Measurements from ENCODE around the gene RGS8.

DNA sequence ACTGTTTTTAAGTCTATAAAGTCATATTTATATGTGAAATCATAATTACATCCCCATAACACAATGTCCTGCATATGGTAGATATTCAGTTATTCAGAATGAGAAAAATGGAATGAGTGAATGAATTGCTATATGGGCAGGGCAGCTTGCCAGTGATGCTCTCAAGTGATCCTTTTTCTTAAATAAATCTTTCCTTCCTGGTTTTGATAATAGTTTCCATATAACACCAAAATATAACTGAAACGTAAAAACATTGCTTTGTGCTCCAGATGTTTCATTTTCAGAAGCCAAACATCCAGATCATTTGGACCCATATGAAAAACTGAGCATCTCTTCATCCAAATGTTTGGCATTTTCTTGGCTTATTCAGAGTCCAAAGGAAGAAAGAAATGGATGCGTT, 30.2 kb upstream of the RGS8 start:
- TF ChIP-seq, protein P1, sequence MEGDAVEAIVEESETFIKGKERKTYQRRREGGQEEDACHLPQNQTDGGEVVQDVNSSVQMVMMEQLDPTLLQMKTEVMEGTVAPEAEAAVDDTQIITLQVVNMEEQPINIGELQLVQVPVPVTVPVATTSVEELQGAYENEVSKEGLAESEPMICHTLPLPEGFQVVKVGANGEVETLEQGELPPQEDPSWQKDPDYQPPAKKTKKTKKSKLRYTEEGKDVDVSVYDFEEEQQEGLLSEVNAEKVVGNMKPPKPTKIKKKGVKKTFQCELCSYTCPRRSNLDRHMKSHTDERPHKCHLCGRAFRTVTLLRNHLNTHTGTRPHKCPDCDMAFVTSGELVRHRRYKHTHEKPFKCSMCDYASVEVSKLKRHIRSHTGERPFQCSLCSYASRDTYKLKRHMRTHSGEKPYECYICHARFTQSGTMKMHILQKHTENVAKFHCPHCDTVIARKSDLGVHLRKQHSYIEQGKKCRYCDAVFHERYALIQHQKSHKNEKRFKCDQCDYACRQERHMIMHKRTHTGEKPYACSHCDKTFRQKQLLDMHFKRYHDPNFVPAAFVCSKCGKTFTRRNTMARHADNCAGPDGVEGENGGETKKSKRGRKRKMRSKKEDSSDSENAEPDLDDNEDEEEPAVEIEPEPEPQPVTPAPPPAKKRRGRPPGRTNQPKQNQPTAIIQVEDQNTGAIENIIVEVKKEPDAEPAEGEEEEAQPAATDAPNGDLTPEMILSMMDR (IDR thresholded peaks at IDR 0.05) = no peak
- no peak for TF ChIP-seq POLR2A (IDR thresholded peaks at IDR 0.05)
- TF ChIP-seq POLR2AphosphoS5 (IDR thresholded peaks at IDR 0.05; ENCODE audit: insufficient read depth in 1 of 2, low read depth in 1 of 2) = no peak
